AML-193 (cell line): ENCODE results near the gene UCK1.
A peak's percentile ranks its signal among the peaks of the same experiment; 100 is the strongest.
"Not testable (repeated sequence)": the region's sequence is repeated elsewhere in the genome, so short reads cannot be mapped to it uniquely, and the experiment has no call there.

ENCODE experiments used
- DNase-seq, 2 experiments: peaks; one replicate each; lab custom pipeline; 2025; lab: John Stamatoyannopoulos, UW

The UCK1 gene

DNA sequence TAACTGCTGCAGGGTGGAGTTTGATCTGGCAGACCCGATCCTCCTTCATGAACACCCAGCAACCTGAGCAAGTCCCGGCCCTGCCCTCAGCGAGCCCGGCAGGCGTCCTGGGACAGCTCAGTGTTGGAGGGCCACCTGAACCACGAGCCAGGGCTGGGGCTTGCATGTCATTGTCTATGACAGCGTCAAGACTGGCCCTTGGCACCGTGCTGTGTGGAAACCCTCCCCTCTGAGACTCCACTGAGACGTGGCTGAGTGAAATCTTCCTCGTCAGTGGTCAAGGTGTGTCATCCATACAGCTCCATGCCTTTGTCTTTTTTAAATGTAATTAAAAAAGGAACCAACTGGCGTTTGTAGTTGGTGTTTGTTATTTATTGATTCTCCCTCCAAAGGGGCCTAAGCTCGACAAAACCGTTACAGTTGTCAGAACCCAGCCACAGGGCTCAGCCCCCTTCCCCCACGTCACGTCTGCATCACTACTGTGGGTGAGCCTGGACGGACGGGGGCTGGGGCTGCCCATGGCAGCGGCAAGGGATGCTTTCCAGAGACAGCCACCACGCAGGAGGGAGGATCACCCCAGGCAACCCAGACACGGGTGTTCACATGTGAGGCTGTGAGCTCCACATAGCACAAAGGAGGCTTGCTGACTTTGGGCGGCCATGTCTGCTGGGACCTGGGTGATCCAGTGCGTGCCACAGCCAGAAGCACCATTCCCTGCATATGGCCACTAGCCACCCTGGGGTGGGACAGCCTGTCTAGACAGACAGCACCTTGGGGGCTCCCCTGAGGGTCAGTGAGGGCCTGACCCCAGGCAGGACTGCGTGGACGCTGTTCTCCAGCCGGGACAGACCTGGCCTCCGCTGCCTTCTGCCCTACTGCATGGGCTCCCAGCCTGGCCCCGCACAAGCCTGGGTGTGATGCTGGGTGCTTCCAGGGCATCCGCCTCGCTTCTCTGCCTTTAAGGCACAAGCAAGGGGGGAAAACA lies 7.3 kb downstream of the UCK1 start:
- no peak for DNase-seq

DNA sequence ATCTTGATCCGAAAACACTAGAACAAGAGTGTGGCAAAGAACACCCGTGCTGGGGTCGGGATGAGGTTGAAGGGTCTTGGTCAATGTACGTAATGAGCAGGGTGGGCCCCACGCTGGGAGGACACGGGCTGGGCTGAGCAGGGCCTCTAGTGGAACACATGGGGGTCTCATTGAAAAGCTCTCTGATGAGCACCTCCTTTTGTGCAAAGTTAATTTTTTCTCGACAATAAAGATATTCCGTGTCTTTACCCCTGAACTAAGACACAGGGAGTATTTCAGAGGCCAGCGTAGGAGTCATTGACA lies 8.0 kb downstream of the UCK1 start:
- DNase-seq = no peak

DNA sequence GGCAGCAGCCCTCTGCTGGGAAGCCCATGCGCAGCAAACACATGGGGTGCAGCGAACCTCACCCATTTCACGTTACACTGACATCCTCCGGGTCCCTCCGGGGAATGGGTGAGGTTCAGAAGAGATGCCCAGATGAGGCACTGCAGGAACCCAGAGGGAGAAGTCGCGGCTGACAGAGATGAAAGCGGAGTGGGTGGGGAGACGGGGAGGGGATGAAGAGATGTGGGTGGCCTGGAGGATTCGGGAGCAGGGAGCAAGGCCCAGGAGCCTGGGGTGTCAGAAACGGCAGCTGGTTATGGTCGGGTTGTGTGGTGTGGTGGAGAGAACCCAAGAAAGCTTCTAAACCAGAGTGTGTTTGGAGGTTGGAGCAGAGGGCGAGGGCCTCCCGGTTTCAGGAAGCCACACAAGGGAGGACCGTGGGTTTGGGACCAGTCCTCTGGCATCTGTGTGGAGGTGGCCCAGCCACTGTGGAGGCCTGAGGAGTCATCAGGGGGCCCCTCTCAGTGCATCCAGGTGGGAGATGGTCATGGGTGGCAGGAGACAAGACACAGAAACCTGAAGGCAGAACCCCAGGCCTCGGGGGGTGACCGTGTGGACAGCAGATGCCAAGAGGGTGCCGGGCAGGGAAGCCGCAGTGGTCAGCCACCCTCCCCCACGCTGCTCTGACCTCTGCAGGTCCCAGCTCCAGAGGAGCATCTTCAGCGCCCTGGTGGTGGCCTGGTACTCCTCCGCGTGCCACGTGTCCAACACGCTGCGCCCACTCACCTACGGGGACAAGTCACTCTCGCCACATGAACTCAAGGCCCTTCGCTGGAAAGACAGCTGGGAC lies 8.6 kb downstream of the UCK1 start:
- no peak for DNase-seq

DNA sequence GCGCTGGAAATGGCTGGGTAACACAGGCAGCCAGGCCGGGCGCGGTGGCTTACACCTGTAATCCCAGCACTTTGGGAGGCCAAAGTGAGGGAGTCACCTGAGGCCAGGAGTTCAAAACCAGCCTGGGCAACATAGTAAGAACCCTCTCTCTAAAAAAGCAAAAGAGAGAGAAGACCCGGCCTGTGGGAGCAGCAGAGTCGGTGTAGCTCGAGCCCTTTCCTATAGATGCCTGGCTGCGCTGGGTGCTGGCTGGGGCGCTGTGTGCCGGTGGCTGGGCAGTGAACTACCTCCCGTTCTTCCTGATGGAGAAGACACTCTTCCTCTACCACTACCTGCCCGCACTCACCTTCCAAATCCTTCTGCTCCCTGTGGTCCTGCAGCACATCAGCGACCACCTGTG lies 9.2 kb downstream of the UCK1 start:
- DNase-seq = no peak

DNA sequence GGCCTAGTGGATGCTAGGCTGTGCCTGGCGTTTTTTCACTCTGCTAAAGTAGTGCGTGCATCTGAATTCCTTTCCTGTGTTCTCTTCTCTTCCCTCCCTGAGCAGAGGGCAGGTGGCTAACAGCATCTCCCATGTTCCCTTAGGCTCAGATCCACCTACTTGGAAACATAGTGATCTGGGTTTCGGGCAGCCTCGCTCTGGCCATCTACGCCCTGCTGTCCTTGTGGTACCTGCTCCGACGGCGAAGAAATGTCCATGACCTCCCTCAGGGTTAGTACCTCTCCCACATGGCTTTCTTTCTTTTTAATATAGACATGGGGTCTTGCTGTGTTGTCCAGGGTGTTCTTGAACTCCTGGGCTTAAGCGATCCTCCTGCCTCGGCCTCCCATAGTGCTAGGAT lies 9.9 kb downstream of the UCK1 start:
- DNase-seq = no peak

DNA sequence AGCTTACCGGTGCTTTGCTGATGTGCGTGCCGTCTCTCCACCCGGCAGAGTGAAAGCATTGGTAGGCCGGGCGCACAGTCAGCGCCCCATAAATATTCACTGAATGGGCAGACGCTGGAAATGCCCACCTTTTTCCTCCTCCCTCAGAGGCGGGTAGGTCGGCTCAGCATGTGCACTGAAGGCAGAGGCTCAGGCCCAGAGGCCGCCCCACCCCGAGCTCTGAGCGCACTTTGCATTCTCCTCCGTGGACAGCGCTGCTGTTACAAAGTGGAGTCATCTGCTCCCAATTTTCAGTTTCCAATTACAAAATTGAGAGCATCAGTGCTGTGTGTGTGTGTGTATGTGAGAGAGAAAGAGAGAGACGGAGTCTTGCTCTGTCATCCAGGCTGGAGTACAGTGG lies 10.6 kb downstream of the UCK1 start:
- no peak for DNase-seq

DNA sequence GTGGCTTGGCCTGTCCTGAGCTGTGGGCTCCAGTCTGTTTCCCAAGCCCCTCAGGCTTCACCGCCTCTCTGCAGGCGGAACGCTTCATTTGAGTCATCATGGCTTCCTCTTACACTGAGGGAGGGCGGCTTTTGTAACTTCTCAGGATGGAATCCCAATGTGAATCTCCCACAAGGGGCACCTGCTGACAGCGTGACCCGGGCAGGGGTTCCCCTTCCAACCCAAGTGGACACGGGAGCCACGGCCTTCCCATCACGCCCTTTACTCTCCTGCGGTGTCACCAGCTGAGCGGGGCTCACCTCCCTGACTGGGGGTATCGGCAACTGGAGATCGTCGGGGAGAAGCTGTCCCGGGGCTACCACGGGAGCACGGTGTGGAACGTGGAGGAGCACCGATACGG lies 12.5 kb downstream of the UCK1 start:
- no peak for DNase-seq

DNA sequence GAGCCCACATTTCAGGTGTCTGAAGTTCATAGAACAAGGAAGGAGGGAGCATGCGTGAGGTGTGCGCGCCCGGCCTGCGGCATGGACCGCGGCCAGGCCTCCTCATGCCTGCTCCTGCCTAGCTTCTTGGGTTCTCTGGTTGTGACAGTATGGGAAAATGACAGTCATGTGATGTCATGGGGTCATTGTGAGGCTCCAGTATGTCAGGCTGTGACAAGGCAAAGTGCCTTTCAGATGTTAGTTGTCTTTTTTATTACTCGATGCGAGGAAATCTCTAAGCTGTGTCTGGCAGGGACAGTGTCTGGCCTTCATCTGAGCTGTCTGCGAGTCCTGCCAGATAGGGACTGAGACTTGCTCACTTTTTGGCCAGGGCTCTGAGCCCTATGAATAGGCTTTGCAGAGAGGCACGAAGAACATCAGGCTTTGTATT lies 13.3 kb downstream of the UCK1 start:
- DNase-seq = no peak

DNA sequence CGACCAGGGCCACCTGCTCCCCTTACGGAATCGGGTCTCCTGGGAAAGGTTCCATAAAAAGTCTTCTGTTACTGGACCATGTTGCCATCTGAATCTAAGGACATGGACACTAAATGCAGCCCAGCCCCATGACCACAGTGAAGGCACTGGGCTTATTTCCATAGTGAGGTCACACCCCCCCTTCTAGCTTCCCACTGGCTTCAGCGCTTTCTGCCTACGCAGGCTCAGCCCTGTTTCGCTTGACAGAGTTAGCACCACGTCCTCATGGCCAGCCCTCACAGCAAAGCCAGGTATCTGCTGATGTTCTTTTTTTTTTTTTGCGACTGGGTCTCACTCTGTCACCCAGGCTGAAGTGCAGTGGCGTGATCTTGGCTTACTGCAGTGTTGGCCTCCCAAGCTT lies 14.1 kb downstream of the UCK1 start:
- no peak for DNase-seq

DNA sequence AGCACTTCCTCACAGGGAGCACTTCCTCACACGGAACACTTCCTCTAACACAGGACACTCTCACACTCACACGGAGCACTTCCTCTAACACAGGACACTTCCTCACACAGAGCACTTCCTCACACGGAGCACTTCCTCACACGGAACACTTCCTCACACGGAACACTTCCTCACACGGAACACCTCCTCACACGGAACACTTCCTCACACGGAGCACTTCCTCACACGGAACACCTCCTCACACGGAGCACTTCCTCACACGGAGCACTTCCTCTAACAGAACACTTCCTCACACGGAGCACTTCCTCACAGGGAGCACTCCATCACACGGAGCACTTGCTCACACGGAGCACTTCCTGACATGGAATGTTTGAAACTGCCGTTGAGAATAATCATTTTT lies 15.0 kb downstream of the UCK1 start:
- DNase-seq = no peak

DNA sequence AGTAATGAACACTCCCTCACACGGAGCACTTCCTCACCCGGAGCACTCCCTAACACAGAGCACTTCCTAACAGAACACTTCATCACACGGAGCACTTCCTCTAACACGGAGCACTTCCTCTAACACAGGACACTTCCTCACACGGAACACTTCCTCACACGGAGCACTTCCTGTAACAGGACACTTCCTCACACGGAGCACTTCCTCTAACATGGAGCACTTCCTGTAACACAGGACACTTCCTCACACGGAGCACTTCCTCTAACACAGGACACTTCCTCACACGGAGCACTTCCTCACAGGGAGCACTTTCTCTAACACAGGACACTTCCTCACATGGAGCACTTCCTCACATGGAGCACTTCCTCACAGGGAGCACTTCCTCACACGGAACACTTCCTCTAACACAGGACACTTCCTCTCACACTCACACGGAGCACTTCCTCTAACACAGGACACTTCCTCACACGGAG lies 15.5 kb downstream of the UCK1 start:
- DNase-seq = not testable (repeated sequence)

DNA sequence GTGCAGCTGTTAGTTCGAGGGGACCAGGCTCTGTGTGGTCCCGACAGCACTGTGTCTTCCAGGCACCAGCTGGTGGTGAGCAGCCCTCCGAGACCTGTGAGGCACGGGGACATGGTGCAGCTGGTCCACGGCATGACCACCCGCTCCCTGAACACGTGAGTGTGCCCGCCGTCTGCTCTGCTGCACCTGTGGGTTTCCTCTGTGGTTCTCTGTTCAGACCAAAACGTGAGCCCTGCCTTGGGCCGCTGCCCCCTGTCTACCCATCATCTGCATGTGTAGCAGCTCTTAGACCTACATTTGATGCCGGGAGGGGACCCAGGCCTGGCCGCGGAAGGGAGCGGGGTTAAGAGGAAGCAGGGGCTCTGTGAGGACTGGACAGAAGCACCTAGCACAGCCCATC lies 17.9 kb downstream of the UCK1 start:
- no peak for DNase-seq

DNA sequence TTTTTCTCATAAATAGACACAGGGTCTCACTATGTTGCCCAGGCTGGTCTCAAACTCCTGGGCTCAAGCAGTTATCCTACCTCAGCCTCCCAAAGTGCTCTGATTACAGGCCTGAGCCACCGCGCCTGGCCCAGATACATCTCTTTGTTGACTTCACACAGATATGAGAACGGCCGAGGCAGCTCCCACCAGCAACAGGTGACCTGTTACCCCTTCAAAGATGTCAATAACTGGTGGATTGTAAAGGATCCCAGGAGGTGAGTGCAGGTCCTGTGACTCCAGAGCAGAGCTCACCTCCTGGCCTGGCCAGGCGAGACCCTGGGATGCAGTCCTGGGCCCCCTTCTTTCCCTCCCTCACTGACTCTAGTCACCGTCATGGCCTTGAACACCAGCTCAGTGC lies 19.2 kb downstream of the UCK1 start:
- DNase-seq = no peak

DNA sequence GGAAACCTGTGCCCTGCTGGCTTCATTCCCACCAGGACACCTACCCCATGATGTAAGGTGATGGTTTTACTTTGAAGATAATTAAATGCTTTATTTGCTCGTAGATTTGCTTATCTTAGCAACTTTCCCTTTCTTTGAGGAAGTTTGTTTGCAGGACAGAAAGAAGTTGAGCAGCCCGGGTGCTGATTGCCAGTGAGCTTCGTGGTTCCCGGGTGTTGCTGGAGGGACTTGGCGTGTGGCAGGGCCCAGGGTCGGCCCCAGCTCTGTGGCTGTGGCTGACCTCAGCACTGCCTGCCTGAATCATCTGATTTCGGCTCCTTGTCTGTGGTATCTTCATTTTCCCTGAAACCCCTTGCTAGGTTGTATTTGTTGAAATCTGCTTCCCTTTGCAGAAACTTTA lies 19.6 kb downstream of the UCK1 start:
- DNase-seq = no peak

DNA sequence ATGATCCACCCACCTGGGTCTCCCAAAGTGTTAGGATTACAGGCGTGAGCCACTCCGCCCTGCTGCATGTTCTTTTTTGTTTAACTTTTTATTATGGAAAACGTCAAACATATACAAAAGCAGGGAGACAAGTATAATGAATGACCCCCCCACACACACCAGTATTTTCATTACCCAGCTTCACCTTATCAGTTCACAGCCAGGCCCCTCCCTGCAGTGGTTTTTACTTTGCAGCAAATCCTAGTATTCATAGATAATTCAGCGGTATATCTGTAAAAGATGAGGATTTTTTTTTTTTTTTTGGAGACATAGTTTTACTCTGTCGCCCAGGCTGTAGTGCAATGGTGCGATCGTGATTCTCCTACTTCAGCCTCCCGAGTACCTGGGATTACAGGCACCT lies 26.1 kb downstream of the UCK1 start:
- no peak for DNase-seq

DNA sequence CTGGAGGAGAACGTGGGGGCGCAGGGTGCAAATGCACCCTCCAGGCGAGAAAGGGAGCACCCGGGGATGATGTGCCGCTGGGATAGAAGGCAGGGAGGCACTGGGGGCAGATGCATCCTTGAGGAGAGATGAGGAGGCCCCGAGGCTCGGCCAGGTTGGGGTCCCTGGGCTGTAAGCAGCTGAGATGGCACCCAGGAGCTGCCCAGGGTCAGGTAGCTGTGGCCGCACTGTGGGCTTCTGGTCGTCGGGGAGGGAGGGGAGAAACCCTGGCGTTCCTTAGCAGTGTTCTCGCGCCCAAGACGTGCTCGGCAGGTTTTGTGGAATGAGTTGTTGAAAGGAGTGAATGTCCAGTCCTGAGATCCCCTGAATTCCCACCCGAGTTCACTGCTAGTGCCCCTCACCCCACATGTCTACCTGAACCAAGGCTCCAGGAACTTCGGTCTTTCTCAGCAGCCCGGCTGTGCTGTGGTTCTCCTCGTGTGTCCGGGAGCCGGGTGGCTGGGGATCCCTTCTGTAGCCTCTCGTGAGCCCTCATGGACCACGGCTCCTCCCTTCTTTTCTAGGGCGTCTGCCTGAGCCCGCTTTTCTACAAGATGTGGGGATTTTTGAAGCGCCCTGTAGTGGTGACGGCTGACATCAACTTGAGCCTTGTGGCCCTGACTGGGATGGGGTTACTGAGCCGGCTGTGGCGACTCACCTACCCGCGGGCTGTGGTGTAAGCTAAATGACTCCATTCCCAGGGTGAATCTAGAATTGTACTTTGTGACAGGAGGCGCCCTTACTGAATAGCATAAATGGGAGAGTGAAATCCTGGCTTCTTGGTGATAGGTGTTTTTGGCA lies 27.2 kb downstream of the UCK1 start:
- DNase-seq = peak; percentile 33 to 60

DNA sequence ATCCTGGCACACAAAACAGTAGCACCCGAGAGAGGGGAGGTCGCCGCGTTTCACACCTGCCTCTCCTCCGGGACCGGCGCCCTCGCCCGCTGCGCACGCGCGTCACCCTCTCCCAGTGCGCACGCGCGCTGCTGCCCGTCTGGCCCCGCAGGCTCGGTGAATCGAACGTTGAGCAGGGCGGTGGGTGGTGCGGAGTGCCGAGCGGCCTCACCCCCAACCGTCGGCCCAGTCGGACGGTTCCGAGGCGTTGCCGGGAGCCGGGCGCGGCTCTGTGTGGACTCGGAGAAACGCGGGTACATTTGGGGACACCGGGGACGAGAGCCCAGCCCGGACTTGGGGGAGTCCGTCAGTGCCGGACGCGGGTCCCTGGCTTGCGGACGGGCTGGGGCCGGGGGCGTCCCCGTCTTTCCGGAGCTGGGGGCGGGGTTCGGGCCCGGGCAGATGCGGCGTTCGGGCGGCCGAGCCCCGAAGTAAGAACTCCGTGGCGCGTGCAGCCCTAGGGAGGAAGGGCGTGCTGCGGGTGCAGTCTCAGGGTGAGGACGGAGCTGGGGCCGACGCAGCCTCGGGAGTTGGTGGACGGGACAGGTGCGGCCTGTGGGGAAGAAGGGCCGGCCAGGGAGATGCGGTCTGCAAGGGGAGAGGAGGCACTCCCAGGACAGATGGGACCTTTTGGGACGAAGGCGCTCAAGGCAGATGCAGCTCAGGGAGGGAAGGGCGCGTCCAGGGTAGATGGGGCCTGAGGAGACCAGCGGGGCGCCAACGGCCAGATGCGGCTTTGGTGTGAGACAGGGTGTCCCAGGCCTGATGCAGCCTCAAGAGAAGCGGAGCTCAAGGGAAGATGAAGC lies 28.1 kb downstream of the UCK1 start, which contains the start of gene POMT1:
POMT1 (plus strand) TSS at position 138 of the 845 bp plus-strand sequence. CDS start 1,301 bp downstream, outside the sequence.
- peak; percentile 73 to 75 for DNase-seq

DNA sequence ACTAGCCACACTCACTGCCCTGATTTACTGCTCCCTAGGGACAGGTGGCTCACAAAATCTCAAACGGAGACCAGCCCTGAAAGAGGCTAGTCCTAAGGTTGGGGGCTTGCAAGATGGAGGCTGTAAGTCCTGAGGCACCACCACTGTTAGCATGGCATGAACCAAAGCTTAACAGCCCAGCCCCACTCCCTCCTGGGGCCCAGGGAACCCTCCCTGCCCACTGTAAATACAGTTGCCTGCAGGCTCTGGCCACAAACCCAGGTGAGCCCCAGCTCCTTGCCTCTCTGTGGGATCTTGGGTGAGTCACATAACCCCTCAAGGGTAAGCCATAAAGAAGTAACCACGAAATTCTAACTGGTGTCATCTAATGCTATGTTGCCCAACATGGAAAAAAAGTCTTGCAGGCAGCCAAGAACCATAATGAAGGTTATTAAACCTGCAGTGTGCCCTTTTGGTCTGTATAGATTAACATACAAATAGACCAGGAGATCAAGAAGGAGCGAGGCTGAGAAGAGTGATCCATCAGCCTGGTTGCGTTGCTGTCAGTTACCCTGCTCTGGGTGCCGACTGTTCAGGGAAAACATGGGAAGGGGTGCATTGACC lies 30.0 kb downstream of the UCK1 start:
- DNase-seq = peak; percentile 17 to 38

DNA sequence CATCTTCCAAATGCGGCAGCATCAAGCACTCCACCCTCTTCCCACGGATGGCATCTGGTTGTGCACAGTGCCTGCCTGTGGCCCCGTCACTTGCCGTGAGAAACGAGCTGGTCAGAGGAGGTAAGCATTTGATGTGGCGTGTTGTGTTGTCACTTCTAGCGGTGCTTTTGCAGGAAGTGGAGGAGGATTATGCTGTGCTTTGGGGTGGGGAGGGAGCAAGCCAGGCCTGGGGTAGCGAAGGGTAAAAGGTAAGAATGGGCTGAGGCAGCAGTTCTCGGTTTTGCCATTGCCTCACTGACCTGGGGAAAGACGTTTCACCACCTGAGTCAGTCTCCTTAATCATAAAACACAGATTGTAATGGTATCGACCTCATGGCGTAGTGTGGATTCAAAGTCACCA lies 30.7 kb downstream of the UCK1 start:
- DNase-seq = no peak

DNA sequence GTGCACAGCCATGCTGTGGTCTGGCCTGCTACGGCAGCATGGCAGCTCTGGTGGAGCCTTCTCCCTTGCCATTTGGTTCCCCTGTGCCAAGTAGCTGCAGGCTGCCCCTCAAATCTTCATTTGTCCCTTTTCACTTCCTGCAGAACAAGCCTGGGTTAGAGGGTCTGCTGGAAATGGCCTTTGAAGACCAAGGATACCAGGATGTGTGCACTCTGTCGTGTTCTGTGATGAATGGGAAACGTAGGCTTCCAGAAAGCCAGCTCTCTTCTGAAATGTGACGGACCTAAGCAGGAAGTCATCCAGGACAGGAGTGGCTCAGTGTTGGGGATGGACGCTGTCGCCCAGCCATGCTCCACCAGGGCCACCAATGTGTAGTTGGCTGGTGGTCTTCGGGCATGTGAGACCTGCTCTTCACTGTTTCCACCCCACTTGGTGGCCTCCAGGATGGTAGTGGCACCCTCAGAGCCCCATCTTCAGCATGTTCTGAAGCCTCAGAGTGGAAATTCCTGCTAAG lies 31.8 kb downstream of the UCK1 start:
- DNase-seq = no peak
